GM21515 (cell line): ENCODE measurements around the gene JCHAIN.
"Not testable (repeated sequence)": the region's sequence is repeated elsewhere in the genome, so short reads cannot be mapped to it uniquely, and the experiment has no call there.

ENCODE experiments used
- ATAC-seq: cut with Tn5 transposase; IDR thresholded peaks from one replicate; pipeline ENCODE4 v1.9.1; 2021; ENCODE audit not compliant: unreplicated experiment

Gene JCHAIN

DNA sequence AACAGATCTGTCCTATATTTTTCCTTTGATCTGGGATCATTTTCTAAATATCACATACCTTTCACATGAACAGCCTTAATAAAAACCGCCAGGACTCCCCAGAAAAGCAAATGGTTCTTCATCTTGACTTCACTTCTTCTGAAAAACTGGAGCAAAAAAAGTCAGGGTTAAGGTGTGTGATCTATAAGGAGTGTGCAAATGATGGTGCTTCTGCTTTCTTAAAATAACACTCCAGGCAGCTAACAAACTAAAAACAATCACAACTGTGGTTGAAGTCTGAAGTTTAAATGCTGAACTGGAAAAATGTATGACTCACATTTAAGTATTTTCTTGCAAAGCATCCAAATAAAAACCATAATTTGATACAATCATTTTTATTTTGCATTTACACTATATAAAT lies at the start of gene JCHAIN:
Gene JCHAIN, minus strand, starts transcription at position 140 of the 400 bp plus-strand sequence. Its CDS starts 18 bp downstream, at position 122.
- no peak for ATAC-seq

DNA sequence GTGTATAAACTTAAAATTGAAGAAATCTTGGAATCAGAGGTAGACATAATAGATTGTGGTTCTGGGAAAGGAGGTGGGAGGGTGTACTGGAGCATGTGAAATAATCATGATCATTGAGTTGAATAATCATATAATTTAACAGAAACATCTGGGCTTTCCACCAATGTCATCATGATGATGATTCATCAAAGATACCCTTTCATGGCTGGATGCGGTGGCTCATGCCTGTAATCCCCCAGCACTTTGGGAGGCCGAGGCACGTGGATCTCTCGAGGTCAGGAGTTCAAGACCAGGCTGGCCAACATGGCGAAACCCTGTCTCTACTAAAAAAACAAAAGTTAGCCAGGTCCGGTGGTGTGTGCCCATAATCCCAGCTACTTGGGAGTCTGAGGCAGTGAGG lies 48.8 kb upstream of the JCHAIN start:
- peak; percentile 6 for ATAC-seq

DNA sequence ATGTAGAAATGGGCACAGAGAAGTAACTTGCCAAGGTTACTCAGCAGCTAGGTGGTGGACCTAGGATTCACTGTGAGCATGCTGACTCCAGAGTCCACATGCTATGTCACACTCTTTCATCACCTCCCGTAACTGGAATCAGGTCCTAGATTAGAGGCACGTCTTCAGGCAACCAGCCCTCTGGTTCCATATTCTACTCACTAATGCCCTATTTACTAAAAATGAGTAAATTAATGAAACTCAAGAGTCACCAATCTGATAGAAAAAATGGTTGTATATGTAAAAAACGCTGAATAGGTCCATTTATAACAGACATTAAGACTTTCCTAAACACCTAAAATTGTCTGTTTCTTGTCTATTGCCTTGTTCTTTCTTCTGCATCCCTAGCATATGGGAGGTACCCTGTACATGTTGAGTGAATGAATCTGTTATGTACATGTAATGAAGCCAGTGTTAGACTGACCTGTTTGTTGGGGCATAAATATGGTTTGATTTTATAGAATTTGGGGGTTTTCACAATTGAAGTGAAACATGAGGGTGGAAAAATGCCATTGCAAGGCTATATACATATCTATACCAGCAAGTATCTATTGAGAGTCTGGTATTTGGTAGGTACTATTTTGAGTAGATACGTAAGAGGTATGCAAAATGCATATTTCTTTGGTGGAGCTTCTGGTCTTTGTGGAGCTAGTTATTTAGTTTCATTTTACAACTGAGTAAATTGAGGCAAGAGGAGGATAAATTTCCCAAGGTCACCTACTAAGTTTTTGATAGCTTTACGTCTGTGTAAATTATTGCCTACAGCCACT lies 48.0 kb upstream of the JCHAIN start:
- peak; percentile 43 for ATAC-seq

DNA sequence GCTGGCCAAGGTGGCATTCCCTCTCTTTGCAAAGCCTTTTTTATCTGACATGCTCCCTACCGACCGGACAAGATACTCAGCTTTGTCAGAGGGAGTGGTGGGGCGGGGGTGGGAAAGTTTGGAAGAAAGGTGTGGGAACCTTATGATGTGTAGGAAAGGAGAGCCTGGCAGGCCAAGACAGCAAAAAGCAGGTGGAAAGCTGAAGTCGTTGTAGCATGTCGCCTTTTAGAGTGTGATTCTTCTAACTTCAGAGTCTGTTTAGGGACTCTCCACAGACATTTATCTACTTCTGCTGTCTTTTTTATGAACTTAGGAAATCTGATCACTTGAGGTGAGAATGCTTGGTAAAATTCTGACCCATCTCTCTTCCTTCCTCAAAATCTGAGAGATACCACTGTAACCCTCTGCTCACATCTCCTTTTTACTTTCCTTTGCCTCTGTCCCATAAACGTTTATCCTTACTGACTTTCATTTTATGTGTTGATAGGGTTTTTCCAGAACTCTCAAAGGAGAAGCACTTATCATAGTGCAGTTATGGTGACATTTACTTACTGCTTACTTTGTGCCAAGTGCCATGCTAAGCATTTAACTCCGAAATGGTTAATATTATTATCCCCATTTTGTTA lies 47.3 kb upstream of the JCHAIN start:
- ATAC-seq, result peak; percentile 49

DNA sequence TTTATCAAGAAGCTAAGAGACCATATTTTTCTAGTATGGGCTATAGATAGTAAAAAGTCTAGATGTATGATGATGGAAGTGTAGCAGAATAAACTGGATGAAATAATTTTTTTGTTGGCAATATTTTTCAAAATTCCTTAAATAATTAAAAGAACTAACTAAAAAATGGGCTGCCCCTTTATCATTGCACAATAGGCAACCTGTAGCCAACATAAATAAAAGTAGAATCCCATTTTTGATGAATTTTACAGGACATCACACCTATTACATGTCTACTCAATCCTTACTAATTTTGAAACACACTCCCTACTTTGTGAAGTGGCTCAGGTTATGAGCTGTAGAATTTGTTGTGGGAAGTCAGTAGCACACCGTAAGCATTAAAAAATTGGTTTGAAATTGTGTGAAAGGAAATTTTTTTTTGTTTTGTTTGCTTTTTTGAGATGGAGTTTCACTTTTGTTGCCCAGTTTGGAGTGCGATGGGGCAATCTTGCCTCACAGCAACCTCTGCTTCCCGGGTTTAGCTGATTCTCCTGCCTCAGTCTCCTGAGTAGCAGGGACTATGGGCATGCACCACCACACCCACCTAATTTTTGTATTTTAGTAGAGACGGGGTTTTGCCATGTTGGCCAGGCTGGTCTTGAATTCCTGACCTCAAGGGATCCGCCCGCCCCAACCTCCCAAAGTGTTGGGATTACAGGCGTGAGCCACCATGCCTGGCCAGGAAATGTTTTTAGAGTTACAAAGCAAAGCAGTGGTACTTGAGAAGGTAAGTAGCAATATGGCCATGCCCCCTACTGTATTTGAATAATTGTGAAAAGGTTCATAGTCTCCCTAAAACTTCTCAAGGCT lies 46.5 kb upstream of the JCHAIN start:
- no peak for ATAC-seq

DNA sequence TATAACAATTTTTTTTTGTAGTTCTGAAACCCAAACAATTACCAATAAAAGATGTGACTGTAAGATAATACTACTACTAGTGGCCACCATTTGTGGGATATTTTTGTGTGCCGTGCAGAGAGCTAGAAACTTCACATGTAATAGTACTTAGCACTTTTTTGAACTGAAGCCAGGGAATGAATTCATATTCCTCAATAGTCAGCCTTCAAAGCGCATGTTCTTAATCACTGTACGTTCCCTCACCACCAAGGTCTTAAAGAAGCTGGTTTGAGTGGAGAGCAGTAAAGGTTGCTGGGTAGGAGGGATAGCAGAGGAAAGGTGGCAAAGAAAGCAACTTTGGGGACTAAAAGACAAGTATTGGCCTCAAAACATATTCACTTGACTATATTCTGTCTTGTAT lies 45.8 kb upstream of the JCHAIN start:
- no peak for ATAC-seq

DNA sequence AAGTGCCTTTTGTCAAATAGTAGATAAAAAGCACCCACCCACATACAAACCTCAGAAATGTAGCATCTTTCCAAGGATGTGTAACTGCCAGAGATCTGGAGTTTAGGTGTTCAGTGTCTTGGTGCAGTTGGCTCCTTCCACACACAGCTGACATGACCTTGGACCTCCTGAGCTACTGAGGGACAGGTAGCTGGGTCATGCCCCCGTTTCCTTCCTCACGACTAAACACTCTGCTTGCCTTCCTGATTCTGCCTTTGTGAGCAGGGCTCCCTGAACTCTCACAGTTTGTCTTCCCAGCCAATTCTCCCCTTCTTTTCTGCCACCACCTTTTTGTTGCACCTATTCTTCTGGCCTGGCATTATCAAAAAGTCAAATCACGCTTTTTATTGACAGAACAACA lies 45.3 kb upstream of the JCHAIN start:
- ATAC-seq, result no peak

DNA sequence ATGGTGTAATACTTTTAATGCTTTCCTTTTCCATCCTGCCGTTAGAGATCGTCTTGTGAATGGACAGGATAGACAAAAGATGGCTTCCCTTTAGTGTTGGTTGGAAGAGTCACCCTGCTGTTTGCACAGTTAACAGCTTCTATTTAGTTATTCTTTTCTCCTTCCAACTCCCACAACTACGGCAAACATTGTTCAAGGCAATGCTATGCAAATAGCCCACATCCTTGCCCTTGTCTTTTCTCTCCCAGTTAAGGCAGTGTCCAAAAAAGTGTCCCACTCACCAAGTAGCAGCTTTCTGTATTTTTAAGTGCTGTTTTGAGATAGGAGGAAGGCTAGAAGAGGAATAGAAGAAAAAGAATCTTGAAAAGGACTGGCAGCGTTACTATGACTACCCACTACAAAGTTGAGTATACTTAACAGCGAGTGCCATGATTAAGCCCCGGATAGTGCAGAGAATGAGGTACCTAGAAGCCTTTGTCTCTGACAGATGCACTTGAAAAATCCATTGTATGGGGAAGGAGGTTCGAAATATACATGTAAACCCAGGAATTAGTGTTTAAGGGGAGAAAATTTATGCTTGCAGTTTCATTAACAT lies 43.4 kb upstream of the JCHAIN start:
- no peak for ATAC-seq

DNA sequence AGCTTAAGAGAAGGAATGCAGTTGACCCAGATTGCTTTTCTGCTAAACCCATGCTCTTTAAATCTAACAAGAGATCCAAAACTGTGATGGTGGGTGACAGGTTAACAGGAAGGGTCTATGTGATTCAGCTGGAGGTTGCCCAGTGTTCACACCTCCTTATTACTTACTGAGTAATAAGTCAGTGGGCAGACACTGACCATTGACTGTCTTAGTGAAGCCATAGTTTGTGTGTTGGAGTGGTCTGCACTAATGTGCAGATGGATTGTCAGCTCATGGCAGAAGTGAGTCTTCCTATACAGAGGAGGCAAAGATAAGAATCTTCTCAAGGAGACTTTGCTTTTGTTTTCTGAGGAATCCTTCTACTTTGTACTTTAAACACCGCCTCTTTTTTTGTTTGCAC lies 40.2 kb upstream of the JCHAIN start:
- ATAC-seq, result no peak

DNA sequence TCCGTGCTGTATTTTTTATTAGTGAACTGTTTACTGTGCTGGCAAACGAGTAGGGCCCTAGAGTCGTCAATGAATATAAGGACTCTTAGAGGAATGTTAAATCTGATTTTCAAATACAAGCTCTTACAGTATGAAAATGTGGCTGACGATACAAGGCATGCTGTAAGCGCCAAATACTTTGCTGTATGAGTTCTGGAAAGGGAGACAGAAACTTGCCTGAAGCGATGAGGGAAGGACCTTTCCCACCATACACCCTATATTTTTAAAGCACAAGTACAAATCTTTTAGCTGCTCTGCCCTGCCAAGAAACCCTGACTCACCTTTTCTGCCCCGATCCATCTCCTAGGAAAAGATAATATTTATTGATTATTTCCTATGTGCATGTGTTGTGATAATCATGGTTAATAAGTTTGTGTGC lies 39.7 kb upstream of the JCHAIN start:
- no peak for ATAC-seq

DNA sequence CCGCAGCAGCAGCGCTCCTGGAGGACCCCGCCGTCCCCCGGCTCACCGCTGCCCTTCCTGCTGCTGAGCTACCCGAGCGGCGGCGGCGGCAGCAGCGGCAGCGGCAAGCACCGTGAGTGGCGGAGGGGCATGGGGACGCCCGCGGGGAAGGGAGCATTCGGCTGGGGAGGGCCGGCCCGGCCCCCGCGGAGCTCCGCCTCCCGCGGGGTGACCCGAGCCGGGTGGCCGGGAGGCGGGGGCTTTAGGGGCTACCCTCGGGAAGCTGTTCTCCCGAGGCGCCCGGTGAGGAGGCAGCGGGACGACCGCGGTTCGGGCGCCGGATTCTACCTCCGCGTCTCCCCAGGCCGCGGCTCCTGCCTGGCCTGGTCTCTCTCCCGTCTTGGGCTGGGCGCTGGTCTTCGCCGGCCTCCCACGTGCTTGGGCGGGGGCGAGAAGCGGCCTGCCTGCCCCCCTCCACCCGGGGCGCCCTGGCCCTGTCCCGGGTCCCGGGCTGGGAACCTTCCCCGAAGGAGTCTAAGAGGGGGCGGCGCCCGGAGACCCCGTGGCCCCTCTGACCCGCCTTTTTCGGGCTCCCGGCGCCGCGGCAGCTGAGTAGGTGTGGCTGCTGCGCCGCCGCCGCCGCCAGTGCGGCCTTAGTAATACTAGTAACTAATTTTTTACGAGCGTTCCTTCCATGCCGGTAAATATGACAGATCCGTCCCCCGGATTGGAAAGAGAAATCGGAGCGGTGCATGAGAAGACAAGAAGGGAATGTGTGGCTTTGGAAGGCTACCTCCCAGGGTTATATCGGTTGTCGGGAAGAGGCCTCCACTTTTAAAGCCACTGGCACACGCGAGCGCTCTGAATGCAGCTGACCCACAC lies 39.1 kb upstream of the JCHAIN start:
- ATAC-seq, result peak; percentile 59

DNA sequence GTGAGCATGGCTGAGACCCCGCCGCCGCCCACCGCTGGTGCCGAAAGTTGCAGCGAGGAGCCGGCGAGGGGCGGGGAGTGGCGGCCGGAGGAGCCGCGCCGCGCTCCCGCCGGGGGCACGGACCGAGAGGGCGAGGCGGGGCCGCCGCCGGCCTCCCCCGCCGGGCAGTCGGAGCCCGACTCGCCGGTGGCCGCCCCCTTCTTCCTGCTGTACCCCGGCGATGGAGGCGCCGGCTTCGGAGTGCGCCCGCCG lies 38.5 kb upstream of the JCHAIN start:
- peak; percentile 38 for ATAC-seq

DNA sequence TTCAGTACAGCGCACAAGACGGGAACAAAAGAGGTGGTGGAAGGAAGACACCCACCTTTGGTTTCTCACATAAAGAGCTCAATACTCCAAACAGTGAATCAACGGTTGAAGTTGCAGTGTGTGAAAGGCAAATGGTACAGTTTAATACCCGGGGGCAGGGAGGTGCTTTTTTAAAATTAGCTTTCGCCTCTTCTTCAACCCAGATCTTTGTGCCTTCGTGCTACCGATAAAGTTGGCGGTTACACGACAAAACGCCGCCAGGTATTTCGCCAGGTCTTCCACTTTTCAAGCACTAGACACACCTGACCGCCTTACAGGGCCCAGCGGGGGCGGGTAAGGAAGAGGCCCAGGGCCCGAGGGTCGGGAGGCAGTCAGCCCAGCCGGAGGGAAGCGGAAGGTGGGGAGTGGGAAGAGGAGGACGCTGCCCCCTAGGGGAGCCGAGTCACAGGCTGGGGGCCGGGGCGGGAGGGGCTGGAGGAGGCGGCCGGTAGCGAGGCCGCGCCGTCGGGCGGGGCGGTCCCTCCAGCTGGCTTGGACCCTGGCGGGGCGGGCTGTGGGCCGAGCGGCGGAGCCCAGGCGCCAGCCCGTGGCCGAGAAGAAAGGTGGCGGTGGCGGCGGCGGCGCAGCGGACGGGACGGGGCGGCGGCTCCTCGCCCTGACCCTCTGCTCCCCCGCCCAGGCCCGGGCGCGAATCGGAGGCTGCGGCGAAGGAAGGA lies 38.1 kb upstream of the JCHAIN start:
- ATAC-seq, result peak; percentile 61

DNA sequence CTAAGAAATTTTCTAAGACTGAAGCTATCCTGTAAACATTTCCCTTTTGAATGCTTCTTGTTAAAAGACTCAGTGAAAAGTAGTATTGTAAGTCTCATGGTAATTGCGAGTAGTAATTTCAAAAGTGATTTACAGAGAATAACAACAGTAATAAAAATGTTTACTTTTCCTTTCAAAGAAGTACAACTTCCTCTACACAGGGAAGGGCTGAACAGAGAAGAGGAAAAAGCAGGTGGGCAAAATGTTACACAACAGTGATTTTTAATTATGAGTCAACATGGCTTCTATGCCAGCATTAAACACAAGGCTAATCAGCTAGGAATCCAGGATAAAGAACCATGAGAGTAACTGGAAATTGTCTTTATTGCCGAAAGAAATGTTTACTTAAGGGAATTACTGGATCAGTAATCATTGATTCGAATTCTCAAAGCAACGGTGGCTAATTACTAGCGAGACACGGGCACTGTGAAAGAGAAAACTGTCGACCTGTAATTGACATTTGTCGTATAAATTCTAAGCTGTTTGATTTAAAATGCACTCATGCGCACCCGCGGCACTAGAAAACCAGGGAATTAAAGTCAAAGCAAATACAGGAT lies 37.4 kb upstream of the JCHAIN start:
- no peak for ATAC-seq

DNA sequence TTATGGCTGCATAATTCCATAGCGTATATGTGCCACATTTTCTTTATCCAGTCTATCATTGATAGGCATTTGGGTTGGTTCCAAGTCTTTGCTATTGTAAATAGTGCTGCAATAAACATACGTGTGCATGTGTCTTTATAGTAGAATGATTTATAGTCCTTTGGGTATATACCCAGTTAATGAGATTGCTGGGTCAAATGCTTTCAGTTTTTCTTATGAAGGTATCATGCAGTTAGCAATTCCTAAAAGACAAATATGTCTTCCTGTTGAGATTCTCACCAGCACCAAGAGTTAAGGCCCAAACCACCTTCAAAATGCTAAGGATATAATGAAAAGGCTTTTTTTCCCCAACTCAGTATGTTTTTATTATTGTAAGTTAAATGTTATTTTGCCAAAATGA lies 36.3 kb upstream of the JCHAIN start:
- not testable (repeated sequence) for ATAC-seq

DNA sequence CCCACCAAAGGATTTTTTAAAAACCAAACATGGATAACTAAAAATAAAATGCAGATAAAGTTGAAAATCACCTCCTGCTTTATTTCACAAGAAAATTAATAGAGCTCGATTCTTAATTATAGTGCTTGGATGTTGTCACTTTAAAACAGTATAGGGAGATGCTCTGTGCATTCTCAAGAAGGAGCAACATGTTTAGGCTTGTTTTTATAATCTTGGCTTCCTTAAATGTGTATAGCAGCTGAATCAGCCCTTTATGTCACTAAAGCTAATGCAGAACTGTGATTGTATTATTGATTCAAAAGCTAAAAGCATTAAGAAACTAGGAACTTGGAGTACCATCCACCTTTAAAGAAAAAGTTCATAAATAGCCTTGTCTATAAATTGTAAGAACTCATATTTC lies 35.0 kb upstream of the JCHAIN start:
- ATAC-seq, result no peak

DNA sequence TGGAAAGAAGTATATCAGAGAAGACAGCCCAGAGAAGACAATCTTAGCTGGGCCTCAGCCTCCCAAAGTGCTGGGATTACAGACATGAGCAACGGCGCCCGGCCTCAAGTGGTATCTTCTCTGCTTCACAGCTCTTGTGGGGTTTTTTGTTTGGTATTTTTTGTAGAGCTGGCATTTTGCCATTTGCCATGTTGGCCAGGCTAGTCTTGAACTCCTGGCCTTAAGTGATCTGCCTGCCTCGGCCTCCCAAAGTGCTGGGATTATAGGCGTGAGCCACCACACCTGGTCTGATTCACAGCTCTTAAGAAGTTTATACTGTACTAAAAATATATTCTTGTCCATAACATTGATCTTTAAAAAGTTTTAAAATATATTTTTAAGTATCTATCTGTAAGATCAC lies 34.4 kb upstream of the JCHAIN start:
- no peak for ATAC-seq

DNA sequence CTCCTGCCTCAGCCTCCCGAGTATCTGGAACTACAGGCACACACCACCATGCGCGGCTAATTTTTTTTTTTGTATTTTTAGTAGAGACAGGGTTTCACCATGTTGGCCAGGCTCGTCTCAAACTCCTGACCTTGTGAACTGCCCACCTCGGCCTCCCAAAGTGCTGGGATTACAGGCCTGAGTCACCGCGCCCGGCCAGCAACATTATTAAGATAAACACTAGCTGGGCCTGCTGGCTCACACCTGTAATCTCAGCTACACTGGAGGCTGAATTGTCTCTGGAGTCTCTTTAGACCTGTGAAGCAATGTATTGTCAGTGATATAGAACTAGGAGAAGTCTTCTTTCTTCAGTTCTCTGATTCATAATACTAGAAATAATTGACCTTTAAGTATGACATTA lies 32.1 kb upstream of the JCHAIN start:
- ATAC-seq, result not testable (repeated sequence)

DNA sequence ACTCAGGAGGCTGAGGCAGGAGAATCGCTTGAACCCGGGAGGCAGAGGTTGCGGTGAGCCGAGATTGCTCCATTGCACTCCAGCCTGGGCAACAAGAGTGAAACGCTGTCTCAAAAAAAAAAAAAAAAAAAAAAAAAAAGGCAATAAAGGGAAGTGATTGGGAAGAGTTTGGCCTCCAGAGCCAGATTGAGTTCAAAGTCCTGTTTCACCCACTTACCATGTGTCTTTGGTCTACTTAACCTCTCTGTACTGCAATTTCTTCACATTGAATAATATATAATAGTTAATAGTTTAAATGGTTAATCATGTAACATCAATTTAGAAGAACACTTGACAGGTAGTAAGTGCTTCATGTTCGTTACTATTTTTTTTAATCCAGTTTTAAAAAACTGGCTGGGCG lies 28.3 kb upstream of the JCHAIN start:
- ATAC-seq, result not testable (repeated sequence)

DNA sequence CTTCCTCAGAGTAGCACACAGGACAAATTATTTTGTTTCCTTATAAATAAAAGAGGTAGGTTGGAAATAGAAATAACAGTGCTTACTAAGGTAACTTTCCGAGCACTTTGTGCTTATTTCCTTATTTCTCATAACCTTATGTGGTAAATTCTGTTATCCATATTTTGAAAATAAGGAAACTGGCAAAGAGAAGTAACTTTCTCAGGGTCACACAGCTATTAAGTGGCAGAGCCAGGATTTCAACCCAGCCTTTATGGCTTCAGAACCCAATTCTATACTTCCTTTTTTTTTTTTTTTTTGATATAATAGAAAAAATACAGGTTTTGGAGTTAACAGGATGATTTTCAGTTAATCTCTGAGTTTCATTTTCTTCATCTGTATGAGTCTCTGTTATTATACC lies 25.4 kb upstream of the JCHAIN start:
- ATAC-seq, result no peak
